ENCODE data around the gene ARHGEF12.

Gene ARHGEF12

DNA sequence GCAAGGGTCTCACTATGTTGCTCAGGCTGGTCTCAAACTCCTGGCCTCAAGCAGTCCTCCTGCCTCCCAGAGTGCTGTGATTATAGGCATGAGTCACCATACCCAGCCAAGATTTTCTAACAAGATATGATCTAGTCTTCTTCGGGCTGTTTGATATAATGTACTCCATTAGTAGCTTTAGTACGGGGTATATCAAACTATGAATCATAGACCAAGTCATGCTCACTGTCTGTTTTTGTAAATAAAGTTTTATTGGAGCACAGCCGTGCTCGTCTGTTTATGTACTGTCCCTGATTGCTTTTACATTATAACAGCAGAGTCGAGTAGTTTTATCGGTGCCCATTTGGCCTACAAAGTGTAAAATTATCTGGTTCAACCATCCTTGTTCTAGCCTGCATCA lies 131.4 kb downstream of the ARHGEF12 start:
- no peaks in the 10 kb centered on the region for H3K9me3 ChIP-seq (ENCODE audit: control insufficient read depth, low read length)
- no peak overlapping the region for H3K4me3 ChIP-seq (ENCODE audit: insufficient read depth, low read depth, low read length, poor library complexity, severe bottlenecking)
- no peaks in the 10 kb centered on the region for H3K4me1 ChIP-seq (ENCODE audit: control insufficient read depth, insufficient read depth, low read length, poor library complexity, severe bottlenecking)
- H3K27ac ChIP-seq (ENCODE audit: insufficient read depth, low read length, poor library complexity, severe bottlenecking) = no peak overlapping the region
- DNase-seq = no peak
- no peaks in the 10 kb centered on the region for H3K27me3 ChIP-seq (replicated peaks; ENCODE audit: control insufficient read depth, insufficient read depth, low read length, poor library complexity, severe bottlenecking)
- no peaks in the 10 kb centered on the region for H3K36me3 ChIP-seq (ENCODE audit: control insufficient read depth, insufficient read depth, low read length)

GRCh38 chr11:120471131-120471530 lies 134.9 kb downstream of the ARHGEF12 start:
- Histone ChIP-seq H3K4me3 (ENCODE audit: insufficient read depth, low read depth, low read length, poor library complexity, severe bottlenecking) (no peak overlapping the region), H3K4me1 (ENCODE audit: control insufficient read depth, insufficient read depth, low read length, poor library complexity, severe bottlenecking) (no peaks in the 10 kb centered on the region), H3K36me3 (ENCODE audit: control insufficient read depth, insufficient read depth, low read length) (no peaks in the 10 kb centered on the region), H3K9me3 (ENCODE audit: control insufficient read depth, low read length) (no peaks in the 10 kb centered on the region), H3K27ac (ENCODE audit: insufficient read depth, low read length, poor library complexity, severe bottlenecking) (no peak overlapping the region), H3K27me3 (replicated peaks; ENCODE audit: control insufficient read depth, insufficient read depth, low read length, poor library complexity, severe bottlenecking) (no peaks in the 10 kb centered on the region)
- DNase-seq = no peak

- Histone ChIP-seq H3K27me3 (replicated peaks; ENCODE audit: control insufficient read depth, insufficient read depth, low read length, poor library complexity, severe bottlenecking) (no peaks in the 10 kb centered on the region), H3K27ac (ENCODE audit: insufficient read depth, low read length, poor library complexity, severe bottlenecking) (no peak overlapping the region), H3K36me3 (ENCODE audit: control insufficient read depth, insufficient read depth, low read length) (no peaks in the 10 kb centered on the region), H3K4me1 (ENCODE audit: control insufficient read depth, insufficient read depth, low read length, poor library complexity, severe bottlenecking) (no peaks in the 10 kb centered on the region), H3K9me3 (ENCODE audit: control insufficient read depth, low read length) (no peaks in the 10 kb centered on the region), H3K4me3 (ENCODE audit: insufficient read depth, low read depth, low read length, poor library complexity, severe bottlenecking) (no peak overlapping the region)
- no peak for DNase-seq
These were observed 135.8 kb downstream of the ARHGEF12 start for GRCh38 chr11:120471994-120472393.

- H3K4me1 ChIP-seq (ENCODE audit: control insufficient read depth, insufficient read depth, low read length, poor library complexity, severe bottlenecking) = no peaks in the 10 kb centered on the region
- H3K36me3 ChIP-seq (ENCODE audit: control insufficient read depth, insufficient read depth, low read length) = no peaks in the 10 kb centered on the region
- no peaks in the 10 kb centered on the region for H3K9me3 ChIP-seq (ENCODE audit: control insufficient read depth, low read length)
- DNase-seq = no peak
- no peaks in the 10 kb centered on the region for H3K27me3 ChIP-seq (replicated peaks; ENCODE audit: control insufficient read depth, insufficient read depth, low read length, poor library complexity, severe bottlenecking)
- no peak overlapping the region for H3K27ac ChIP-seq (ENCODE audit: insufficient read depth, low read length, poor library complexity, severe bottlenecking)
- no peak overlapping the region for H3K4me3 ChIP-seq (ENCODE audit: insufficient read depth, low read depth, low read length, poor library complexity, severe bottlenecking)
These were observed 137.3 kb downstream of the ARHGEF12 start for GRCh38 chr11:120473503-120473902.

DNA sequence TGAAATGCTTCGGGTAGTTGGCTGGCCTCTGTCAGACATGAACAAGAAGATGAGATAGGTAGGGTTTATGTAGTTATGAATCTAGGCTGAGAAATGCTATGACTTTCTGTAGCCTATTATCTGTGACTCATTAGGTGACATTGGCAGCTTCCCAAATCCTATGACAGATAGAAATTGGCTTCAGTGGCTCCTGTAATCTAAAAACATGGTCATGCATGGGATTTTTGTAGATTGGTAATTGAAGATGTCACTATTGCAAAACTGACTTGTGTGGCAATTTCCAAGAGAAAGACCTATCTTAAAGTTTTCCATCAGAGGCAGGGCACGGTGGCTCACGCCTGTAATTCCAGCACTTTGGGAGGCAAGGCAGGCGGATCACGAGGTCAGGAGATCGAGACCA lies 145.9 kb downstream of the ARHGEF12 start:
- H3K27me3 ChIP-seq (replicated peaks; ENCODE audit: control insufficient read depth, insufficient read depth, low read length, poor library complexity, severe bottlenecking) = no peaks in the 10 kb centered on the region
- no peak overlapping the region for H3K4me3 ChIP-seq (ENCODE audit: insufficient read depth, low read depth, low read length, poor library complexity, severe bottlenecking)
- H3K4me1 ChIP-seq (ENCODE audit: control insufficient read depth, insufficient read depth, low read length, poor library complexity, severe bottlenecking) = no peaks in the 10 kb centered on the region
- DNase-seq = no peak
- H3K27ac ChIP-seq (ENCODE audit: insufficient read depth, low read length, poor library complexity, severe bottlenecking) = no peak overlapping the region
- no peaks in the 10 kb centered on the region for H3K9me3 ChIP-seq (ENCODE audit: control insufficient read depth, low read length)
- no peaks in the 10 kb centered on the region for H3K36me3 ChIP-seq (ENCODE audit: control insufficient read depth, insufficient read depth, low read length)

DNA sequence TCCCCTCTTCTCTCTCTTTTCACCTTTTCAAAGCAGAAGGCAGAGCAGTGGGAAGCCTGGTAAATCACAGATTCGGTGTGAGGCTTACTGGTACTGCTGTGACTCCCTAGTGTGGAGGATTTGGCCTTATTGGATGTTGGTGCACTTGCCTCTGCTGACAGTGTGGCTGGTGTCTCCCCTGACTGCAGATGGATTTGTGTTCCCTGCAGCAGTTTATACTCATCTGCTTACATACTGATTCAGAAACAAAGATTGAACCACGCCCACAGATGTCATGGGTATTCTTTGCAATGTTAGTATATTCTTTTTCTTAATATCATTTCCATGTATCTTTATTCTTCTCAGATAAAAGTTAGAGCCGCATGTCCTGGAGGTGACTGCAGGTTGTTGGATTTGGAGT lies 148.5 kb downstream of the ARHGEF12 start:
- H3K9me3 ChIP-seq (ENCODE audit: control insufficient read depth, low read length) = no peaks in the 10 kb centered on the region
- H3K4me3 ChIP-seq (ENCODE audit: insufficient read depth, low read depth, low read length, poor library complexity, severe bottlenecking) = no peak overlapping the region
- no peak overlapping the region for H3K27ac ChIP-seq (ENCODE audit: insufficient read depth, low read length, poor library complexity, severe bottlenecking)
- H3K27me3 ChIP-seq (replicated peaks; ENCODE audit: control insufficient read depth, insufficient read depth, low read length, poor library complexity, severe bottlenecking) = no peaks in the 10 kb centered on the region
- no peaks in the 10 kb centered on the region for H3K36me3 ChIP-seq (ENCODE audit: control insufficient read depth, insufficient read depth, low read length)
- no peak for DNase-seq
- H3K4me1 ChIP-seq (ENCODE audit: control insufficient read depth, insufficient read depth, low read length, poor library complexity, severe bottlenecking) = no peaks in the 10 kb centered on the region

GRCh38 chr11:120486138-120486537 lies 149.9 kb downstream of the ARHGEF12 start:
- Histone ChIP-seq H3K4me1 (ENCODE audit: control insufficient read depth, insufficient read depth, low read length, poor library complexity, severe bottlenecking) (no peaks in the 10 kb centered on the region), H3K27me3 (replicated peaks; ENCODE audit: control insufficient read depth, insufficient read depth, low read length, poor library complexity, severe bottlenecking) (no peaks in the 10 kb centered on the region), H3K36me3 (ENCODE audit: control insufficient read depth, insufficient read depth, low read length) (no peaks in the 10 kb centered on the region), H3K9me3 (ENCODE audit: control insufficient read depth, low read length) (no peaks in the 10 kb centered on the region), H3K4me3 (ENCODE audit: insufficient read depth, low read depth, low read length, poor library complexity, severe bottlenecking) (no peak overlapping the region), H3K27ac (ENCODE audit: insufficient read depth, low read length, poor library complexity, severe bottlenecking) (no peak overlapping the region)
- DNase-seq = no peak

GRCh38 chr11:120489799-120490198 lies 153.6 kb downstream of the ARHGEF12 start:
- no peak for DNase-seq
- Histone ChIP-seq H3K27me3 (replicated peaks; ENCODE audit: control insufficient read depth, insufficient read depth, low read length, poor library complexity, severe bottlenecking) (no peaks in the 10 kb centered on the region), H3K36me3 (ENCODE audit: control insufficient read depth, insufficient read depth, low read length) (no peaks in the 10 kb centered on the region), H3K4me3 (ENCODE audit: insufficient read depth, low read depth, low read length, poor library complexity, severe bottlenecking) (no peak overlapping the region), H3K4me1 (ENCODE audit: control insufficient read depth, insufficient read depth, low read length, poor library complexity, severe bottlenecking) (no peaks in the 10 kb centered on the region), H3K9me3 (ENCODE audit: control insufficient read depth, low read length) (no peaks in the 10 kb centered on the region), H3K27ac (ENCODE audit: insufficient read depth, low read length, poor library complexity, severe bottlenecking) (no peak overlapping the region)

DNA sequence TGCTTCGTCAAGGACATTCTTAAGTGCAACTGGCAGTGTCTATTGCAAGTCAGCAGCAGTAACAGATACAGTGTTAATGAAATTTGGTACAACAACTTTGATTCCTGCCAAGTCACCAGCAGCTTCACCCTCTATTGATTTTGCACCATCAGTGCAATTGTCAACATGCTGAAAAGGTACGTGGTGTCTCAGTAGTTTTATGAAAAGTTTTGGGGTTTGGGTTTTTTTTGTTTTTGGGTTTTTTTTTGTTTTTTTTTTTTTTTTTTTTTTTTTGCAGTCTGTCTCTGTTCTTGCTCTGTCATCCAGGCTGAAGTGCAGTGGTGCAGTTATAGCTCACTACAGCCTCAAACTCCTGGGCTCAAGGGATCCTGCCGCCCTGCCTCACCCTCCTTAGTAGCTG lies 156.3 kb downstream of the ARHGEF12 start:
- H3K27ac ChIP-seq (ENCODE audit: insufficient read depth, low read length, poor library complexity, severe bottlenecking) = no peak overlapping the region
- H3K4me3 ChIP-seq (ENCODE audit: insufficient read depth, low read depth, low read length, poor library complexity, severe bottlenecking) = no peak overlapping the region
- no peaks in the 10 kb centered on the region for H3K36me3 ChIP-seq (ENCODE audit: control insufficient read depth, insufficient read depth, low read length)
- DNase-seq = no peak
- no peaks in the 10 kb centered on the region for H3K9me3 ChIP-seq (ENCODE audit: control insufficient read depth, low read length)
- H3K27me3 ChIP-seq (replicated peaks; ENCODE audit: control insufficient read depth, insufficient read depth, low read length, poor library complexity, severe bottlenecking) = no peaks in the 10 kb centered on the region
- no peaks in the 10 kb centered on the region for H3K4me1 ChIP-seq (ENCODE audit: control insufficient read depth, insufficient read depth, low read length, poor library complexity, severe bottlenecking)

DNA sequence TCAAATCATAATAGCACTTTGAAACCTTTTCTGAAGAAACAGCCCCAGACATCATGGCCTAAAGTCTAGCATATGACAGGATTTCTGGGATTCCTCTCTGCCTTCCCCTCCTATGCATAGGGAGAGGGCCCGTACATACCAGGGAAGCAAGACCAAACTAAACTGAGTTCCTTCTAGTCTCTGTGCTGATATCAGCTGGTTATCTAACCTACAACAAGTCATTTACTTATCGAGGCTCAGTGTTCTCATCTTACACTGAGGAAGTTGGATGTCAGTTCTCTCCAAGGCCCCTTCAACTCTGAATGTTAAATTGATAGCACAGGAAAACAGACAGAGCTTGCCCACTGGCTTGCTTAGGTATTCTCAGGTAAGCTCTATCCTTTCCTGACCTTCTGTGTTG lies 158.4 kb downstream of the ARHGEF12 start:
- no peaks in the 10 kb centered on the region for H3K4me1 ChIP-seq (ENCODE audit: control insufficient read depth, insufficient read depth, low read length, poor library complexity, severe bottlenecking)
- no peaks in the 10 kb centered on the region for H3K9me3 ChIP-seq (ENCODE audit: control insufficient read depth, low read length)
- H3K27me3 ChIP-seq (replicated peaks; ENCODE audit: control insufficient read depth, insufficient read depth, low read length, poor library complexity, severe bottlenecking) = no peaks in the 10 kb centered on the region
- H3K27ac ChIP-seq (ENCODE audit: insufficient read depth, low read length, poor library complexity, severe bottlenecking) = no peak overlapping the region
- no peak overlapping the region for H3K4me3 ChIP-seq (ENCODE audit: insufficient read depth, low read depth, low read length, poor library complexity, severe bottlenecking)
- H3K36me3 ChIP-seq (ENCODE audit: control insufficient read depth, insufficient read depth, low read length) = no peaks in the 10 kb centered on the region
- no peak for DNase-seq

DNA sequence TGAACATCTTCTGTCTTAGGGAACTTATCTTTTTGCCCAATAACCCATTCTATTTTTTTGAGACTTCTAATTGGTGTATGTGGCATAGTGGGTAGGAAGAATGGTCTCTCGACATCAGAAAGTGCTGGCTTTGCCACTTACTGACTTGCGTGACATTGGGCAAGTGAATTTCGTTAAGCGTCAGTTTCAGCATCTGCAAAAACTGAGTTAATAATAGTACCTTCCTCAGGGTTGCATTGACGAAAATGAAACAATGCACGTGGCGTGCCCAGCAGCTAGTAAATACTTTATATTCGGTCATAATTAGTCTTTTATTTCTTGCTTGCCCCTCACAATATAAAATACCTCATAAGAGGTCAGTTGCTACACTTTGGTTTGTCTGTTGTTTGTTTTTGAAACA lies 162.9 kb downstream of the ARHGEF12 start:
- no peaks in the 10 kb centered on the region for H3K9me3 ChIP-seq (ENCODE audit: control insufficient read depth, low read length)
- no peak for DNase-seq
- peaks cover 6% of the 10 kb centered on the region for H3K27me3 ChIP-seq (replicated peaks; ENCODE audit: control insufficient read depth, insufficient read depth, low read length, poor library complexity, severe bottlenecking)
- no peak overlapping the region for H3K27ac ChIP-seq (ENCODE audit: insufficient read depth, low read length, poor library complexity, severe bottlenecking)
- H3K36me3 ChIP-seq (ENCODE audit: control insufficient read depth, insufficient read depth, low read length) = no peaks in the 10 kb centered on the region
- H3K4me1 ChIP-seq (ENCODE audit: control insufficient read depth, insufficient read depth, low read length, poor library complexity, severe bottlenecking) = no peaks in the 10 kb centered on the region
- H3K4me3 ChIP-seq (ENCODE audit: insufficient read depth, low read depth, low read length, poor library complexity, severe bottlenecking) = no peak overlapping the region
